Stimulated activated CD8-positive, alpha-beta memory T cell treated with anti-CD3 and anti-CD28 coated beads, Interleukin-7, amount 100 ng/mL, for 24 hours (primary cell): Measurements from ENCODE around the gene YIF1A.
"Not testable (repeated sequence)": the region's sequence is repeated elsewhere in the genome, so short reads cannot be mapped to it uniquely, and the experiment has no call there.

Source experiments
- DNase-seq: peaks from one replicate; pipeline ENCODE4 v3.0.0-alpha.2; 2020; ENCODE audit warnings: low read depth

Gene YIF1A

DNA sequence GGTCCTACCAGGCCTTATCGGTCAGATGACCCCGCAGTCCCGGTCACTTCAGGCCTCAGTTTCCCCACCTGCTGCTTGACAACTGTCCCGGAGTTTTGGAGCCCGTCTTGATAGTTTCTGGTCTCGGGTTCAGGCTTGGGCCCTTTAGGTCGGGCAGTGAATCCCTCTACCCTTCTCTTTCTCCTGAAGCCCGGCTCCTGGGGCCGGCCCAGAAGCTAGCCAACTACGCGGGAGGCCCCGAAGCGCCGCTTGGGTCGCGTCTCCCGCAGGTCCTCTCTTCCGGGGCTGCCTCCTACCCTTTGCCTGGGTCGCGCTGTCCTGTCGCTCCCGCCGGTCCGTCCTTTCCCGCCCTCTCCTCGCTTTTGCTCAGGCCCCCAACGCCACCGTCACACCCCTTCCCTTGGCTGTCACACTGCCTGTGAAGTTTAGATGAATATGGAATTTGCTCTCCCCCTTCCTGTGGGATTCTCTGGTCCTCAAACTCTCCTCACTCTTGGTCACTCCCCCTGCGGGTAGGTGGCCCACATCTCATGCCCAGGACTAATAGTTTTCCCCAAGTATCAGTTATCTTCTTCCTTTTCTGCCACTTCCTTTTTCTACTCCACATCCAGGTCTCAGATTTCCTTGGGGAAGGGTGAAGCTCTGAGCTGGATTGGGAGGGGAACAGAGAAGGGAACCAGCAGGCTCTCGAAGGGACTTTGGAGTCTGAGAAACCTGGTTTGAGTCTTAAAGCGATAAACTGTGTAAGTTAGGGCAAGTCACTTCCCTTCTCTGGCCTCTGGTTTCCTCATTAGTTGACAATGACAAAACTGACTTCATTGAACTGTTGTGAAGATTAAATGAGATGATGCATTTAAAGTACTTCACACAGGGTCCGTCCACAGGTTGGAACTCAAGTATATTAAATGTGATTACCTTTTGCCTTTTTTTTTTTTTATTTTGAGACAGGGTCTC, 19.7 kb downstream of the YIF1A start:
- DNase-seq: no peak

DNA sequence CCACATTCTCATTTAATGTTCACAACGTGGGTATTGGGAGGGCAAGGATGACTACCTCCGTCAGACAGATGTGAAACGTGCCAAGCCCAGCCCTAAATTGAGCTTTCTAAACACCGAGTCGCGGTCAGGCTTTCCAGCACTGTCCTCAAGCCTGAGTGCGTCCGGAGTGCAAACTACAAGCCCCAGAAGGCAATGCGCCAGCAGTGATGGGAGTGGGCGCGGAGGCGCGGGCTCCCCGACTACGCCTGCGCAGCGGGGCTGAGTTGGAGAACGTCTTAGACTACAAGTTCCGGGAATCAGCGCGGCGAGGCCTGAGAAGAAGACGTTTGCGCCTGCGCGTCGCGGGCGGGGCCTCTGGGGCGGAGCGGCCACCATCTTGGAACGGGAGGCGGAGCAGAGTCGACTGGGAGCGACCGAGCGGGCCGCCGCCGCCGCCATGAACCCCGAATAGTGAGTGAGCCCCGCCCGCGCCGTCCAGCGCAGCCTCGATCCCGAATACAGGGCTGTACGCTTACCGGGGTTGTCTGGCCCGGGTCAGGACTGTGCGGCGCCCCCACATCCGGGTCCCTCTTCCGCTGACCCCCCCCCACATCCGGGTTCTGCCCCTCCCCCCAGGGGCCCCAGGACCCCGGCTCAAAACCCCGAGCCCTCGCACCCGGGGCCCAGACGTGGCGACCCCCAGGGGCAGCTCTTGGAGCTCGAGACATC, 20.5 kb downstream of the YIF1A start, which contains the start of gene RAB1B:
RAB1B (plus strand) TSS at position 396 of the 708 bp plus-strand sequence; CDS start at position 437, 41 bp downstream.
- DNase-seq: peak; percentile 98

GRCh38 chr11:66267379-66268243, 21.3 kb downstream of the YIF1A start:
- peak; percentile 72 for DNase-seq

DNA sequence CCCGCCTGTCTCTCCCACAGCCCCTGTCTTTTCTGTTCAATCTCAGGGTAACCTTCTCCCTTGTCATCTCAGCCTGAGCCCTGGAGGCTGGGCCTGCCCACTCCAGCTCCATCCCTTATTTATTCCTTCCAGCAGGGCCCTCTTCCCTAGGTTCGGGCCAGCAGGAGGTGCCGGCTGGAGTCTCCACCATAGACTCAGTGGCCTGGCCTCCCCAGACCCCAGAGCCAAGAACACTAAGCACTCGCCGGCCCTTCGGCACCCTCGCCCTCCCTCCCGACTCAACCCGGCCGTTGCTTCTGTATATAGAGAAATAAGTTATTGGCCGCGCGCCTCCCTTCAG, 21.9 kb downstream of the YIF1A start:
- no peak for DNase-seq

GRCh38 chr11:66266378-66267038, 22.4 kb downstream of the YIF1A start:
- no peak for DNase-seq

DNA sequence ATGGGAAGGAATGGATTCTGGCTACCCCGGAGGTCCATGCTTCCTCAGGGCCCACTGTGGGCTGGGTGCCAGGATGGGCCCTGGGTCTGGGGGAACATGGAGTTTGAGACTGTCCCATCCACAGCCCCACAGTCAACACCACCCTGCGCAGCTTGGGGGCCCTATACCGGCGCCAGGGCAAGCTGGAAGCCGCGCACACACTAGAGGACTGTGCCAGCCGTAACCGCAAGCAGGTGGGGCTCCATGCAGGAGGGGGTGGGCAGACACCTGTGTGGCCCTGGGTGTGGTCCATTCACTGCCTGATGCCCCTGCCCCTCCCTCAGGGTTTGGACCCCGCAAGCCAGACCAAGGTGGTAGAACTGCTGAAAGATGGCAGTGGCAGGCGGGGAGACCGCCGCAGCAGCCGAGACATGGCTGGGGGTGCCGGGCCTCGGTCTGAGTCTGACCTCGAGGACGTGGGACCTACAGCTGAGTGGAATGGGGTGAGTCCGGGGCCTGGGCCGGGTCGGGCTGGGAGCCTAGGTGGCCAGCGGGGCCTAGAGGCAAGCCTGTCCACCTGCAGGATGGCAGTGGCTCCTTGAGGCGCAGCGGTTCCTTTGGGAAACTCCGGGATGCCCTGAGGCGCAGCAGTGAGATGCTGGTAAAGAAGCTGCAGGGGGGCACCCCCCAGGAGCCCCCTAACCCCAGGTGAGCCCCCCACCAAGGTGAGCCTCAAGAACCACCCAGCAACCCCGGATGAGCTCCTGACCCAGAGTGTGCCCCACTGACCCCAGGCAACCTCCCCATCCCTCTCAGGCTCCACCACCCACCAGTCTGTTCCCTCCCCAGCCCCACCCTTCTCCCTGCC, 23.2 kb downstream of the YIF1A start:
- no peak for DNase-seq

DNA sequence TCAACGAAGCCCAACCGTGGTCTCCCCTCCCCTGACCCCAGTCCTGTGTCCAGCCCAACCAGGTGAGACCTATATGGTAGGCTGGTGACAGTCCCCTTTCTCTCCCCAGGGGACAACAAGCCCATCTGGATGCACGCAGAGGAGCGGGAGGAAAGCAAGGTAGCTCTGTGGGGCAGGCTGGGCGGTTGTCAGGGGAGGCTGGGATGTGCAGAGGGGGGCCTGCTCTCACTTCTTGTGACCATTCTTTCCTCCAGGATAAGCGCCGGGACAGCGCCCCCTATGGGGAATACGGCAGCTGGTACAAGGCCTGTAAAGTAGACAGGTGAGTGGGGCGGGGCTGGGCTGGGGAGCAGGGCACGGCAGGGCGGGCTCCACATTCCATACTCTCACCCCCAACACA, 24.0 kb downstream of the YIF1A start:
- DNase-seq: no peak

GRCh38 chr11:66264383-66264782, 24.6 kb downstream of the YIF1A start:
- DNase-seq: no peak

GRCh38 chr11:66263785-66264184, 25.2 kb downstream of the YIF1A start:
- no peak for DNase-seq

- no peak for DNase-seq
These were observed 25.7 kb downstream of the YIF1A start for GRCh38 chr11:66263231-66263630.

DNA sequence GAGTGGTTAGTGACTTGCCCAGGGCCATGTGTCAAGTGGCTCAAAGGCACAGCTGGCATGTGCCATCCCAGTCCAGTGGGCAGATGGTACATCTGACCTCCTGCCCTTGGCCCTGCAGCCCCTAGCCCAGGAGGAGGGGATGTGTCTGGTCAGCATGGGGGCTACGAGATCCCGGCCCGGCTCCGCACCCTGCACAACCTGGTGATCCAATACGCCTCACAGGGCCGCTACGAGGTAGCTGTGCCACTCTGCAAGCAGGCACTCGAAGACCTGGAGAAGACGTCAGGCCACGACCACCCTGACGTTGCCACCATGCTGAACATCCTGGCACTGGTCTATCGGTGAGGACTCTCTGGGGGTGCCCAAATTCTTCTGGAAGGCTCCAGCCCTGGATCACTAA, 26.2 kb downstream of the YIF1A start:
- no peak for DNase-seq

DNA sequence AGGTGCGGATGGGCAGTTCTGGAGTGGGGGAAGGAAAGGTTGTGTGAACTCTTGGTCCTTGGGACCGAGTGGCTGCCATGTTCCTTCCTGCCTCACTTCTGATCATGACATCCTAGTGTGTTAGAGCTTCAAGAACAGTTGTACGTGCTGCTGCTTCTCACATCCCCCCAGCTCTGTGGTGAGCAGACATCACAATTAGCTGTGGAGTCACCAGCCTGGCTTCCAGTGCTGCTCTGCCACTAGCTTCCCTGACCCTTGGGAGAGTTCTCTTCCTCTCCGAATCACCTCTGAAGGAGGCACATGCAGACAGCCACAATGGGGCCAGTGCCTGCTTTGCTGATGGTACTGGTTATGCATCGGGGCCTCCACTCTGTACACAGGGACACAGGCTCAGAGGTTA, 26.8 kb downstream of the YIF1A start:
- DNase-seq: no peak

DNA sequence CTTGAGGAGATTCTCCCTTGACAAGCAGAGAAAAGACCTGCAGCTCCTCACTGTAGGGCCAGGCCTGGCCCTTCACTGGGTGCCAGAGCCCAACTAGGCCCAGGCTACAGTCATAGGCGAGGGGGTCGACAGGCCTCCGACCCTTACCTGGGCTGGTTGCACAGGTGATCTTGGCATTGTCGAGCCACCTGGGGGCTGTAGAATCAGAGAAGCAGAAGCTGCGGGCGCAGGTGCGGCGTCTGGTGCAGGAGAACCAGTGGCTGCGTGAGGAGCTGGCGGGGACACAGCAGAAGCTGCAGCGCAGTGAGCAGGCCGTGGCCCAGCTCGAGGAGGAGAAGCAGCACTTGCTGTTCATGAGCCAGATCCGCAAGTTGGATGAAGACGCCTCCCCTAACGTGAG, 27.4 kb downstream of the YIF1A start:
- no peak for DNase-seq

DNA sequence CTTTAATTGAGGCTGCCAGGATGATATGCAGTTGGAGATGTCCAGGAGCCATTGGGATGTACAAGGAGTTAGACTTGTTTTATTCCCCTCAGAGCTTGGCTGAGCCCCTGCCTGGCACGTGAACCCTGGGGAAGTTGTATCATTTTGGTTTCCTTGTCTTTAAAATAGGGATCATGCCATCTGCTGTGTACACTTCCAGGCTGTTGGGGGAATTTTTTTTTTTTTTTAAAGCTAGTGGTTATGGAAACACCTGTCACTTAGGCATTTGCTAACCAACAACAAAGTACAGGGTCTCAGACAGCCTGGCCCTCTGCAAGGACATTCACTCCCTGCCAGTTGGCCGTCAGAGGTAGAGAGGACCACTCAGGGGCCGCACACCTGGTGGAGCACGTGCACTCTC, 29.0 kb downstream of the YIF1A start:
- no peak for DNase-seq

DNA sequence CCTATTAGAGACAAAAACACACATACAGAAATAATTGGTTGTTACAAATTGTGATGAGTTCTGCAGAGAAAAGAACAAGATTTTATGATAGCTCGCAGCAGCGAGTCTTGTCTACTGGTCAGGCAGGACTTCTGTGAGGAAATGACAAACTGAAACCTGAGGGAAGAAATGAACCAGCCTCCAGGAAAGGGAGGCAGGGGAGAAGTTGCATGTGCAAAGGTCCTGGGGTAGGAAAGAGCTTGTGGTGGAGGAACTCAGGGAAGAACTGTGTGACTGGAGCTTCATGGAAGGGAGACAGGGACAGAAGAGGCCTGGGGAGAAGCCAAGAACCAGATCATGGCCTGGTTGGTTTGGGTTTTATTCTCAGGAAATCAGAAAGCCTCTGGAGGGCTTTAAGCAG, 29.7 kb downstream of the YIF1A start:
- no peak for DNase-seq

DNA sequence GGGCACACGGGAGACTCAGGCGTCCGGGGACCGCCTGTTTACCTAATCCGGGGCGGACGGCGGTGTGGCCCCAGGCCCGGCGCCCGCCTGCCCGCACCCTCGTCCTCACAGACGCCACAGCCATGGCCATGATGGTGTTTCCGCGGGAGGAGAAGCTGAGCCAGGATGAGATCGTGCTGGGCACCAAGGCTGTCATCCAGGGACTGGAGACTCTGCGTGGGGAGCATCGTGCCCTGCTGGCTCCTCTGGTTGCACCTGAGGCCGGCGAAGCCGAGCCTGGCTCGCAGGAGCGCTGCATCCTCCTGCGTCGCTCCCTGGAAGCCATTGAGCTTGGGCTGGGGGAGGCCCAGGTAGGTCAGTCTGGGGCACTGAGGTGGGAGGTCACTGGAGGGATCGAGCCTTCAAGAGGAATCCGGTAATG, 30.5 kb downstream of the YIF1A start:
- no peak for DNase-seq

DNA sequence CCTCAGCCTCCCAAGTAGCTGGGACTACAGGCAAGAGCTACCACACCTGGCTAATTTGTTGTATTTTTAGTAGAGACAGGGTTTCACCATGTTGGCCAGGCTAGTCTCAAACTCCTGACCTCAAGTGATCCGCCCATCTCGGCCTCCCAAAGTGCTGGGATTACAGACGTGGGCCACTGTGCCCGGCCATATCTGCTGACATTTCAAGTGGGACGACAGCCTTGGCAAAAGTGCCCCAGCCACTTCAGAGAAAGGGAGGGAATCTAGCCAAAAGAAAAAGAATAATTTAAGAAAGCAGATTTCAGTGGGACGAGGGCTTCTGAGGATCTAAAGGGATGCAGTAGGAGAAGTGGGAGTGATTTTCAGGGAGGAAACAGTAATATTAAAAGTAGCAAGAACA, 35.9 kb downstream of the YIF1A start:
- DNase-seq: not testable (repeated sequence)

GRCh38 chr11:66251809-66252208, 37.1 kb downstream of the YIF1A start:
- DNase-seq: no peak

DNA sequence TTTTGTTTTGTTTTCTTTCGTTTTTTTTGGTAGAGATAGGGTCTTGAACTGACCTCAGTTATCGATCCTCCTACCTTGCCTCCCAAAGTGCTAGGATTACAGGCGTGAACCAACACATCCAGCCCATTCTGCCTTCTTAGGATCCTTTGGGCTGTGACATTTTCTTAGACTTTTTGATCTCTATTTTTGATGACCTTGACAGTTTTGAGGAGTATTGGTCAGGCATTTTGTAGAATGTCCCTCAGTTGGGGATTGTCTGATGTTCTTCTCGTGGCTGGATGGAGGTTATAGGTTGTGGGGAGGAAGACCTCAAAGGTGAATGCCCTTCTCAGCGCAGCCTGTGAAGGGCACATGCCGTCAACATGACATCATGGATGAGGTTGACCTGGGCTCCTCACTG, 40.0 kb downstream of the YIF1A start:
- DNase-seq: no peak

GRCh38 chr11:66247801-66248200, 41.1 kb downstream of the YIF1A start:
- no peak for DNase-seq

- no peak for DNase-seq
These were observed 41.6 kb downstream of the YIF1A start for GRCh38 chr11:66247295-66247694.
